Measurements from ENCODE around the gene TACC3. TPM values are rescaled to one million over a fixed set of nuclear protein-coding genes. Genes with fewer than 3 reads are reported as not detected.

The TACC3 gene
- total RNA-seq, 1 donor: 4.0 TPM

DNA sequence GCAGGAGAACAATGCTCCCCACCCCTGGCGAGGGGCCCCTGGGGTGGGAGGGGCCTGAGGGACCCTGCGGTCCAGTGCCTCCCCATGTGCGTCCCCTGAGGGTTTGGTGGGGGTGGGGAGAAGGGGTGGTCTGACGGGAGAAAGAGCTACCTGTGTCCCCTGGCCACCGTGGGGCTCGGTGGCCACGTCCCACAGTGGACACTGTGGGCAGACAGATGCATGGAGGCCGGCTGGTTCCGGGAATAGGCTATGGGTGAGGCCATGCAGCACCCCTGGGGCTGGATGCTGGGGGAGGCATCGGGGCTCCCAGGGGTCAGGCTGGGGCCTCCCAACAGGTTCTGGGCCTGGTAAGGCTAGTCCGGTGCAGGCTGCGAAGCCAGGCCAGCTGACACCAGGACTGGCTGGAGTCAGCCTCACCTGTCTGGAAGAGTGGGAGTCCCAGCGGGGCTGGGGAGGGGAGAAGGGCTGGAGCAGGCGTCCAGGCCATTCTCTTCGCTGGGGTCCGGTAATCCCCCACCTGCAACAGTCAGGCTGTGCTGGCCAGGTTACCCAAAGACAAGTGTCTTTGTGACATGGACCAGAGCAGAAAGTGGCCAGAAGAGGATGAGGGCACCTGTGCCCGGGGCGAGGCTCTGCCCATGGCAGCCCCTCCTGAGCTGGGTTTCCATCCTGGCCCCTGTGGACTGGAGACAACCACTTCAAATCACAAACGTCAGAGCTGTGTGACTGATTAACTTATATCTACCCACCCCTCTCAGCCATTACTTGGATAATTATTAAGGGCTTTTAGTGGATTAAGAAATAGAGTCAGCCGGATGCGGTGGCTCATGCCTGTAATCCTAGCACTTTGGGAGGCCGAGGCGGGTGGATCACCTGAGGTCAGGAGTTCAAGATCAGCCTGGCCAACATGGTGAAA is 35.8 kb upstream of the TACC3 start:
- Histone ChIP-seq H3K9me3 (ENCODE audit: low read depth, low read length) (no peaks in the 10 kb centered on the region), H3K27ac (ENCODE audit: low read depth, low read length) (no peak overlapping the region), H3K4me2 (ENCODE audit: insufficient read depth, low read length) (peak overlapping the region; percentile 81), H3K36me3 (ENCODE audit: insufficient read depth, low read length) (peaks cover 5% of the 10 kb centered on the region), H3K4me1 (ENCODE audit: insufficient read depth, low read length) (peaks cover 8% of the 10 kb centered on the region), H3K79me2 (ENCODE audit: insufficient read depth, low read length) (no peaks in the 10 kb centered on the region), H3K4me3 (ENCODE audit: insufficient read depth, low read length) (no peak overlapping the region), H4K20me1 (ENCODE audit: insufficient read depth, low read length) (no peaks in the 10 kb centered on the region), H3K27me3 (ENCODE audit: insufficient read depth, low read length) (no peaks in the 10 kb centered on the region), H2AFZ (ENCODE audit: low read length) (no peak overlapping the region)
- DNase-seq (ENCODE audit: insufficient read length, low spot score, missing footprints): peak; percentile 30
- TF ChIP-seq, protein P1, sequence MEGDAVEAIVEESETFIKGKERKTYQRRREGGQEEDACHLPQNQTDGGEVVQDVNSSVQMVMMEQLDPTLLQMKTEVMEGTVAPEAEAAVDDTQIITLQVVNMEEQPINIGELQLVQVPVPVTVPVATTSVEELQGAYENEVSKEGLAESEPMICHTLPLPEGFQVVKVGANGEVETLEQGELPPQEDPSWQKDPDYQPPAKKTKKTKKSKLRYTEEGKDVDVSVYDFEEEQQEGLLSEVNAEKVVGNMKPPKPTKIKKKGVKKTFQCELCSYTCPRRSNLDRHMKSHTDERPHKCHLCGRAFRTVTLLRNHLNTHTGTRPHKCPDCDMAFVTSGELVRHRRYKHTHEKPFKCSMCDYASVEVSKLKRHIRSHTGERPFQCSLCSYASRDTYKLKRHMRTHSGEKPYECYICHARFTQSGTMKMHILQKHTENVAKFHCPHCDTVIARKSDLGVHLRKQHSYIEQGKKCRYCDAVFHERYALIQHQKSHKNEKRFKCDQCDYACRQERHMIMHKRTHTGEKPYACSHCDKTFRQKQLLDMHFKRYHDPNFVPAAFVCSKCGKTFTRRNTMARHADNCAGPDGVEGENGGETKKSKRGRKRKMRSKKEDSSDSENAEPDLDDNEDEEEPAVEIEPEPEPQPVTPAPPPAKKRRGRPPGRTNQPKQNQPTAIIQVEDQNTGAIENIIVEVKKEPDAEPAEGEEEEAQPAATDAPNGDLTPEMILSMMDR (IDR thresholded peaks at IDR 0.05; ENCODE audit: extremely low read depth, low read depth, low read length): no peak

DNA sequence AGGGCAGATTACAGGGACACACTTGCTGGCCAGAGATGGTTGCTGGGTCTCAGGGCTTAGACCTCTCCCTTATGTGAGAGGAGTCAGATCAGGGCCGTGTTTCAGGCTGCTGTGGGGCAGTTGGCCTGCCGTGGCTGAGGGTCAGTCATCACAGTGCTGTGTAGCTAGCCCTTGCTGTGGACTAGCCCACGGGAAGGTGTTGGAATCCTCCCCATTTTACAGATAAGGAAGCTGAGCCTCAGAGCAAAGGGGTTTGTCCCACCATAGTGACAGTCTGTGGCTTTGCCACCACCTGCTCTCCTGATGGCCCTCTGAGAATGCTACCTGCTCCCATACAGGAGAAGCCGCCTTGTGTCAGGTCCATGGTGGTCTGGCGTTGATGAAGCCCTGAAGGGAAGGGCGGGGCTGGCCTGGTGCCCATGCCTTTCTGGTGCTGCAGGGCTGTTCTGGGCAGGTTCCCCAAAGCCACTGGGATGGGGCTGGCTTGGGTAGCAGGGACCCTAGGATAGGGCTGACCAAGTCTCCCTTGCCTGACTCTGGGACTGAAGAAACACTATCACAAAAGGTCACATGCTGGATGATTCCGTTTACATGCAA is 34.8 kb upstream of the TACC3 start:
- Histone ChIP-seq H3K36me3 (ENCODE audit: insufficient read depth, low read length) (peaks cover 15% of the 10 kb centered on the region), H4K20me1 (ENCODE audit: insufficient read depth, low read length) (no peaks in the 10 kb centered on the region), H3K27me3 (ENCODE audit: insufficient read depth, low read length) (no peaks in the 10 kb centered on the region), H3K4me3 (ENCODE audit: insufficient read depth, low read length) (no peak overlapping the region), H3K27ac (ENCODE audit: low read depth, low read length) (no peak overlapping the region), H3K79me2 (ENCODE audit: insufficient read depth, low read length) (no peaks in the 10 kb centered on the region), H3K4me1 (ENCODE audit: insufficient read depth, low read length) (peaks cover 8% of the 10 kb centered on the region), H2AFZ (ENCODE audit: low read length) (no peak overlapping the region), H3K4me2 (ENCODE audit: insufficient read depth, low read length) (no peak overlapping the region), H3K9me3 (ENCODE audit: low read depth, low read length) (no peaks in the 10 kb centered on the region)
- peak; percentile 41 for DNase-seq (ENCODE audit: insufficient read length, low spot score, missing footprints)
- TF ChIP-seq, protein P1 (IDR thresholded peaks at IDR 0.05; ENCODE audit: extremely low read depth, low read depth, low read length): no peak

DNA sequence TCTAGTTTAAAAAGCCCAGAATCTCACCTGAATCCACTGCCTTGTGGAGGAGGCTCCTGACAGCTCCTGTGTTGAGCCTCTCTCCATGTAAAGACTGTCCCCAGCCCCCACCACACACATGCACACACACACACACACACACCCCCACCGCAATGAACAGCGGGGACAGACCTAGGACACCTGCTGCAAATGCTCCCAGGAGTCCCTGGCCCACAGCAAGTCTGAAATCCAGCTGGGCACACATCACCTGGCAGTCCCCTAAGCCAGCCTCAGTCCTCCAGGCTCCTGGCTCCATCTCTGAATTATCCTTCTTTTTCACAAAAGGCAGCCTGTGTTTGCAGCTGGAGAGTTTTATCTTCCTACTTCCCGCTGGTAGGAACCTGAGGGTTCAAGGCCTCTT is 30.6 kb upstream of the TACC3 start:
- H3K79me2 ChIP-seq (ENCODE audit: insufficient read depth, low read length): no peaks in the 10 kb centered on the region
- no peaks in the 10 kb centered on the region for H3K4me1 ChIP-seq (ENCODE audit: insufficient read depth, low read length)
- TF ChIP-seq, protein P1 (IDR thresholded peaks at IDR 0.05; ENCODE audit: extremely low read depth, low read depth, low read length): no peak
- H3K36me3 ChIP-seq (ENCODE audit: insufficient read depth, low read length): peaks cover 53% of the 10 kb centered on the region
- H4K20me1 ChIP-seq (ENCODE audit: insufficient read depth, low read length): no peaks in the 10 kb centered on the region
- peak; percentile 3 for DNase-seq (ENCODE audit: insufficient read length, low spot score, missing footprints)
- no peak overlapping the region for H2AFZ ChIP-seq (ENCODE audit: low read length)
- H3K27ac ChIP-seq (ENCODE audit: low read depth, low read length): no peak overlapping the region
- H3K27me3 ChIP-seq (ENCODE audit: insufficient read depth, low read length): no peaks in the 10 kb centered on the region
- no peak overlapping the region for H3K4me3 ChIP-seq (ENCODE audit: insufficient read depth, low read length)
- no peaks in the 10 kb centered on the region for H3K9me3 ChIP-seq (ENCODE audit: low read depth, low read length)
- H3K4me2 ChIP-seq (ENCODE audit: insufficient read depth, low read length): no peak overlapping the region

- no peaks in the 10 kb centered on the region for H3K9me3 ChIP-seq (ENCODE audit: low read depth, low read length)
- no peak for DNase-seq (ENCODE audit: insufficient read length, low spot score, missing footprints)
- no peak overlapping the region for H3K4me3 ChIP-seq (ENCODE audit: insufficient read depth, low read length)
- no peaks in the 10 kb centered on the region for H3K4me1 ChIP-seq (ENCODE audit: insufficient read depth, low read length)
- H3K27ac ChIP-seq (ENCODE audit: low read depth, low read length): no peak overlapping the region
- peaks cover 59% of the 10 kb centered on the region for H3K36me3 ChIP-seq (ENCODE audit: insufficient read depth, low read length)
- no peaks in the 10 kb centered on the region for H3K79me2 ChIP-seq (ENCODE audit: insufficient read depth, low read length)
- H2AFZ ChIP-seq (ENCODE audit: low read length): no peak overlapping the region
- TF ChIP-seq, protein P1 (IDR thresholded peaks at IDR 0.05; ENCODE audit: extremely low read depth, low read depth, low read length): no peak
- H4K20me1 ChIP-seq (ENCODE audit: insufficient read depth, low read length): no peaks in the 10 kb centered on the region
- H3K4me2 ChIP-seq (ENCODE audit: insufficient read depth, low read length): no peak overlapping the region
- no peaks in the 10 kb centered on the region for H3K27me3 ChIP-seq (ENCODE audit: insufficient read depth, low read length)
Observed at GRCh38 chr4:1691737-1692373, 29.5 kb upstream of the TACC3 start.
